ENCODE results near the gene XRCC6. TPM values are rescaled to one million over a fixed set of nuclear protein-coding genes. Genes with fewer than 3 reads are reported as not detected.

Gene XRCC6
- total and polyA plus RNA-seq, 3 donors from 2014 or later: 290 to 621 (median 317) TPM

- 69 to 74% methylated on average over 4 of the region's 4 CpGs for WGBS, 2 donors
- Histone ChIP-seq H3K36me3 (ENCODE audit: low read depth, missing control alignments) (no peaks in the 10 kb centered on the region), H3K27me3 (no peaks in the 10 kb centered on the region), H3K9me3 (no peaks in the 10 kb centered on the region), H3K4me3 (no peak overlapping the region), H3K4me1 (no peaks in the 10 kb centered on the region), H3K27ac (no peak overlapping the region)
- TF ChIP-seq POLR2A (IDR thresholded peaks at IDR 0.05) (no peak), CTCF (IDR thresholded peaks at IDR 0.05) (no peak)
- no peak for DNase-seq
- intact Hi-C loops (cut with DNase I; ENCODE audit: low total_unique reads): no loop called here
These were observed 17.2 kb upstream of the XRCC6 start for GRCh38 chr22:41603873-41604332.

GRCh38 chr22:41608386-41608785, 12.7 kb upstream of the XRCC6 start:
- 93 to 94% methylated on average over 3 of the region's 3 CpGs for WGBS, 2 donors

GRCh38 chr22:41612603-41613306, 8.3 kb upstream of the XRCC6 start:
- no peak overlapping the region for H3K4me3 ChIP-seq
- no peaks in the 10 kb centered on the region for H3K9me3 ChIP-seq
- no peaks in the 10 kb centered on the region for H3K27me3 ChIP-seq
- WGBS, 2 donors: 61 to 73% methylated on average over 6 of the region's 6 CpGs
- intact Hi-C loops (cut with DNase I; ENCODE audit: low total_unique reads): no loop called here
- TF ChIP-seq POLR2A (IDR thresholded peaks at IDR 0.05) (no peak), CTCF (IDR thresholded peaks at IDR 0.05) (no peak)
- no peak overlapping the region for H3K27ac ChIP-seq
- no peak for DNase-seq
- H3K36me3 ChIP-seq (ENCODE audit: low read depth, missing control alignments): no peaks in the 10 kb centered on the region
- no peaks in the 10 kb centered on the region for H3K4me1 ChIP-seq

More at GRCh38 chr22:41608386-41608785, 12.7 kb upstream of the XRCC6 start:
- H3K36me3 ChIP-seq (ENCODE audit: low read depth, missing control alignments): no peaks in the 10 kb centered on the region
- DNase-seq: no peak
- no peak overlapping the region for H3K4me3 ChIP-seq
- H3K27ac ChIP-seq: no peak overlapping the region
- no peaks in the 10 kb centered on the region for H3K27me3 ChIP-seq
- no peaks in the 10 kb centered on the region for H3K4me1 ChIP-seq
- intact Hi-C loops (cut with DNase I; ENCODE audit: low total_unique reads): no loop called here
- no peak for TF ChIP-seq POLR2A (IDR thresholded peaks at IDR 0.05)
- TF ChIP-seq CTCF (IDR thresholded peaks at IDR 0.05): no peak
- H3K9me3 ChIP-seq: no peaks in the 10 kb centered on the region

GRCh38 chr22:41613456-41613855, 7.6 kb upstream of the XRCC6 start:
- no peak overlapping the region for H3K27ac ChIP-seq
- no peak for DNase-seq
- 91 to 95% methylated on average over 2 of the region's 2 CpGs for WGBS, 2 donors
- no peaks in the 10 kb centered on the region for H3K27me3 ChIP-seq
- intact Hi-C loops (cut with DNase I; ENCODE audit: low total_unique reads): no loop called here
- H3K36me3 ChIP-seq (ENCODE audit: low read depth, missing control alignments): no peaks in the 10 kb centered on the region
- H3K9me3 ChIP-seq: no peaks in the 10 kb centered on the region
- H3K4me3 ChIP-seq: no peak overlapping the region
- TF ChIP-seq POLR2A (IDR thresholded peaks at IDR 0.05) (no peak), CTCF (IDR thresholded peaks at IDR 0.05) (no peak)
- no peaks in the 10 kb centered on the region for H3K4me1 ChIP-seq

Measured in testis (tissue), 3 donors.